PC-3 (cell line): ENCODE results near the gene SPEF1.
"Not testable (repeated sequence)": the region's sequence is repeated elsewhere in the genome, so short reads cannot be mapped to it uniquely, and the experiment has no call there.

Source experiments
- CTCF ChIP-seq: fragments of 300-600 bp; sonication (generic); conservative IDR thresholded peaks from 2 replicates; pipeline ENCODE4 v1.5.1; 2017; ENCODE audit warnings: antibody characterized with exemption, low read depth, mild to moderate bottlenecking, low read length
- EZH2 ChIP-seq: fragments of 300-600 bp; sonication (generic); IDR thresholded peaks from one replicate; pipeline ENCODE4 v1.6.1; 2017; ENCODE audit warnings: antibody characterized with exemption, mild to moderate bottlenecking, low read length; ENCODE audit not compliant: unreplicated experiment

DNA sequence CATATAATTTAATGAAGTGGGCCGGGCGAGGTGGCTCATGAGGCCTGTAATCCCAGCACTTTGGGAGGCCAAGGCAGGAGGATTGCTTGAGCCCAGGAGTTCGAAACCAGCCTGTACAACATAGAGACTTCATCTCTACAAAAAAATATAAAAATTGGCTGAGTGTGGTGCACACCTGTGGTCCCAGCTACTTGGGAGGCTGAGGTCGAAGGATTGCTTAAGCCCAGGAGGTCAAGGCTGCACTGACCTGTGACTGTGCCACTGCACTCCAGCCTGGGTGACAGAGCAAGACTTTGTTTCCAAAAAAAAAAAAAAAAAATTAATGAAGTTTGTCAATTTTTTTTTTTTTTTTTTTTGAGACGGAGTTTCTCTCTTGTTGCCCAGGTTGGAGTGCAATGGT lies 48.6 kb upstream of the SPEF1 start:
- TF ChIP-seq CTCF, EZH2: not testable (repeated sequence)
